ENCODE results near the gene CIB4.

DNA sequence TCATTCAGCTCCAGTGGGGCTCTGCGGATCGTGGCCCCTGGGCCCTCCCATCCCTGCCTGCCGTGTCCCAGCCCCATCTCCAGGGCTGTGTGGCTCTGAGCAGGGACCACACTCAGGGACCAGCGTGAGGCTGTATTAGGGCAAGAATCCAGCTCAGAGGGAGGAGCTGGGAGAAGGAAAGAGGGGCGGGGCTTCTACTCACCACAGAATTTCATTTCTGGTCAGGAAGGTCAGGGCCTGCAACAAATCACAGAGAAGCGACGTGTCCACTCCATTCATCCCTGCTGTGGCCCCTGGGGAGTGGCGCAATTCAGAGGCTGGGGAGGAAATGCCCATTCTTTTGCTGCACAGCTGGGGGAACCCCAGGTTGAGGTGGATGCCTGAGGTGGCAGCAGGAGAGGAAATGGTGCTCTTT is 828 bp downstream of the CIB4 start:
- TF ChIP-seq CTCF (IDR thresholded peaks at IDR 0.05) (no peak), EP300 (IDR thresholded peaks at IDR 0.05) (no peak), POLR2A (IDR thresholded peaks at IDR 0.05) (no peak)

Data from ovary (tissue), 3 donors.